Measurements from ENCODE around the gene GOLGA6D.
"Not testable (repeated sequence)": the region's sequence is repeated elsewhere in the genome, so short reads cannot be mapped to it uniquely, and the experiment has no call there.

- TF ChIP-seq POLR2AphosphoS5 (IDR thresholded peaks at IDR 0.05; ENCODE audit: low read depth, low read length); CTCF (IDR thresholded peaks at IDR 0.05 in 2 of 3, conservative IDR thresholded peaks at IDR 0.05 in 1 of 3; ENCODE audit: borderline replicate concordance in 1 of 3, insufficient read depth in 1 of 3, low read depth in 2 of 3, low read length in 2 of 3); POLR2A (IDR thresholded peaks at IDR 0.05; ENCODE audit: borderline replicate concordance, extremely low read depth, insufficient read depth, insufficient read length); EGR1 (IDR thresholded peaks at IDR 0.05; ENCODE audit: low read depth); EZH2 (IDR thresholded peaks at IDR 0.05); MAX (IDR thresholded peaks at IDR 0.05): not testable (repeated sequence)
Measured at GRCh38 chr15:75332093-75332492, 49.5 kb downstream of the GOLGA6D start.
